GM23338 (cell line): ENCODE data around the gene ATG16L2. TPM values are rescaled to one million over a fixed set of nuclear protein-coding genes. Genes with fewer than 3 reads are reported as not detected.

ENCODE experiments used
- ATAC-seq: fragments of 200-7000 bp; cut with Tn5 transposase; 3 replicates; pipeline ENCODE4 v1.9.1; 2020
- DNase-seq: peaks from one replicate; pipeline ENCODE4 v3.0.0-alpha.2; 2015; ENCODE audit warnings: low spot score
- H2AFZ ChIP-seq: fragments of 200-600 bp; sonication (generic); 2 replicates; pipeline ENCODE4 v1.8.0; 2016; ENCODE audit warnings: antibody characterized with exemption, mild to moderate bottlenecking, moderate library complexity
- H3F3A ChIP-seq: fragments of 200-600 bp; sonication (generic); replicated peaks from 2 replicates; pipeline ENCODE4 v1.8.0; 2017; ENCODE audit warnings: antibody characterized with exemption, mixed run types, low read depth
- H3K27ac ChIP-seq: fragments of 200-600 bp; sonication (generic); 2 replicates; pipeline ENCODE4 v1.6.1; 2016; ENCODE audit warnings: low read depth
- H3K27me3 ChIP-seq: fragments of 200-600 bp; sonication (generic); 2 replicates; pipeline ENCODE4 v1.8.0; 2016; ENCODE audit warnings: mild to moderate bottlenecking, mixed run types, moderate library complexity; ENCODE audit not compliant: insufficient read depth
- H3K36me3 ChIP-seq: fragments of 200-600 bp; sonication (generic); 2 replicates; pipeline ENCODE4 v1.8.0; 2016; ENCODE audit warnings: mild to moderate bottlenecking; ENCODE audit not compliant: insufficient read depth
- H3K4me1 ChIP-seq: fragments of 200-600 bp; sonication (generic); 2 replicates; pipeline ENCODE4 v1.8.0; 2016; ENCODE audit warnings: mild to moderate bottlenecking, moderate library complexity; ENCODE audit not compliant: insufficient read depth
- H3K4me2 ChIP-seq: fragments of 200-600 bp; sonication (generic); 2 replicates; pipeline ENCODE4 v1.7.1; 2017; ENCODE audit warnings: mixed run types
- H3K4me3 ChIP-seq: fragments of 200-600 bp; sonication (generic); 2 replicates; pipeline ENCODE4 v1.6.1; 2016; ENCODE audit warnings: mixed run types
- H3K79me2 ChIP-seq: fragments of 200-600 bp; sonication (generic); replicated peaks from 2 replicates; pipeline ENCODE4 v1.8.0; 2017; ENCODE audit warnings: mild to moderate bottlenecking; ENCODE audit not compliant: insufficient read depth
- H3K9me2 ChIP-seq: fragments of 200-600 bp; sonication (generic); 2 replicates; pipeline ENCODE4 v1.8.0; 2017; ENCODE audit not compliant: insufficient read depth
- H4K20me1 ChIP-seq: fragments of 200-600 bp; sonication (generic); replicated peaks from 2 replicates; pipeline ENCODE4 v1.8.0; 2017; ENCODE audit warnings: mild to moderate bottlenecking; ENCODE audit not compliant: insufficient read depth
- H3K27ac Mint-ChIP-seq: 2 replicates; pipeline ENCODE4 v1.8.0; 2020; ENCODE audit warnings: inconsistent platforms, mild to moderate bottlenecking, moderate library complexity, mixed read lengths
- H3K27me3 Mint-ChIP-seq: 3 replicates; pipeline ENCODE4 v1.8.0; 2022; ENCODE audit warnings: low read depth, mild to moderate bottlenecking, moderate library complexity, mixed read lengths, inconsistent platforms; ENCODE audit not compliant: insufficient read depth, poor library complexity
- H3K36me3 Mint-ChIP-seq: 3 replicates; pipeline ENCODE4 v1.8.0; 2021; ENCODE audit warnings: low read depth, mild to moderate bottlenecking, inconsistent platforms, moderate library complexity, mixed read lengths
- H3K4me1 Mint-ChIP-seq: 3 replicates; pipeline ENCODE4 v1.8.0; 2020; ENCODE audit warnings: mild to moderate bottlenecking, inconsistent platforms, mixed read lengths
- H3K4me3 Mint-ChIP-seq: 3 replicates; pipeline ENCODE4 v1.8.0; 2021; ENCODE audit warnings: moderate library complexity, mild to moderate bottlenecking, inconsistent platforms, mixed read lengths
- H3K9me3 Mint-ChIP-seq: 3 replicates; pipeline ENCODE4 v1.8.0; 2020; ENCODE audit warnings: moderate library complexity, mild to moderate bottlenecking, inconsistent platforms, mixed read lengths
- CREB1 ChIP-seq: fragments of 250-450 bp; sonication (Bioruptor Pico); IDR thresholded peaks from 2 replicates; pipeline ENCODE4 v1.5.0; 2020; ENCODE audit warnings: low read depth, mild to moderate bottlenecking, moderate library complexity
- EZH2 ChIP-seq: fragments of 200-600 bp; sonication (generic); IDR thresholded peaks from one replicate; pipeline ENCODE4 v1.8.0; 2017; ENCODE audit warnings: antibody characterized with exemption, mild to moderate bottlenecking, low read depth; ENCODE audit not compliant: unreplicated experiment
- EZH2phosphoT487 ChIP-seq: fragments of 200-600 bp; sonication (generic); IDR thresholded peaks from one replicate; pipeline ENCODE4 v1.8.1; 2018; ENCODE audit warnings: antibody characterized with exemption; ENCODE audit not compliant: unreplicated experiment
- JUNB ChIP-seq: IDR thresholded peaks from one replicate; pipeline ENCODE4 v1.6.1; 2016; ENCODE audit warnings: antibody characterized with exemption; ENCODE audit not compliant: unreplicated experiment
- NANOG ChIP-seq: IDR thresholded peaks from 2 replicates; pipeline ENCODE4 v1.6.1; 2016; ENCODE audit warnings: antibody characterized with exemption, borderline replicate concordance
- POLR2AphosphoS5 ChIP-seq: IDR thresholded peaks from 2 replicates; pipeline ENCODE4 v1.6.1; 2016; ENCODE audit warnings: antibody characterized with exemption, low read depth
- STAT1 ChIP-seq: IDR thresholded peaks from one replicate; pipeline ENCODE4 v1.6.1; 2016; ENCODE audit warnings: antibody characterized with exemption; ENCODE audit not compliant: unreplicated experiment
- ZNF114 ChIP-seq: fragments of 250-450 bp; sonication (Bioruptor Pico); IDR thresholded peaks from 2 replicates; pipeline ENCODE4 v1.5.0; 2020; ENCODE audit warnings: mild to moderate bottlenecking, moderate library complexity
- polyA plus RNA-seq: library from polyadenylated mRNA; unstranded; fragments of >200 nt; fragmentation: Nextera tagmentation; extraction: Ambion mirVana; gene quantifications from 2 replicates; pipeline ENCODE4 v1.2.1, GENCODE V29; 2016
- total RNA-seq: library from RNA; depleted of rRNA; stranded (reverse); fragments of >200 nt; shearing (Covaris generic); gene quantifications from 2 replicates; pipeline ENCODE4 v1.2.3, GENCODE V29; 2014
- TF ChIP-seq, protein P1 (sequence below): fragments of 250-450 bp; sonication (Bioruptor Pico); IDR thresholded peaks from 2 replicates; pipeline ENCODE4 v1.5.0; 2020; ENCODE audit warnings: mild to moderate bottlenecking, moderate library complexity
- TF ChIP-seq, protein P2 (sequence below): IDR thresholded peaks from one replicate; pipeline ENCODE4 v1.6.1; 2018; ENCODE audit warnings: antibody characterized with exemption; ENCODE audit not compliant: unreplicated experiment
- TF ChIP-seq, protein P3 (sequence below): IDR thresholded peaks from 2 replicates; pipeline ENCODE4 v1.6.1; 2016; ENCODE audit warnings: antibody characterized with exemption

The ATG16L2 gene
- total and polyA plus RNA-seq, 2 experiments from 2014 or later = 9.6 to 24.6 TPM

DNA sequence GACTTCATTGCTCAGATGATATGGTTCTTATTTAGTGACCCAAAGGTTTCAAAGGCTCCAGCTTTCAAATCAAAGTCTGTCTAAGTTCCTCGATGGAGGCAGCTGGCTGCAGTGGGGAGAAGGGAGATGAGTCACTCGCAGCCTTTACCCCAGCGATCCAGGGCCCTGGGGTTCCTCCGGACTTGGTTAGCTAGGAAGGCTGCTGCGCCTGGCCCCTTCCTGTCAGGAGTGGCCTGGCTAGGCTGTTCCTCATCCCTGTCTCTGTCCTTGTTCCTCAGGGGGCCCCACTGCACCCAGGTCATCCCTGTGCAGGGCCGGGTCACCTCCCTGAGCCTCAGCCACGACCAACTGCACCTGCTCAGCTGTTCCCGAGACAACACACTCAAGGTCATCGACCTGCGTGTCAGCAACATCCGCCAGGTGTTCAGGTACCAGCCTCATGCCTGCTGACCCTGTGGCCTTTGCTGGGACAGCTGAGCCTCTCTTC, 13.9 kb downstream of the ATG16L2 start:
- Histone ChIP-seq H3K27ac (no peak overlapping the region), H2AFZ (no peak overlapping the region), H3K79me2 (no peaks in the 10 kb centered on the region), H3K36me3 (no peaks in the 10 kb centered on the region), H3K4me3 (no peak overlapping the region), H4K20me1 (peaks cover 2% of the 10 kb centered on the region; the same call in 1 of the 2 replicates), H3F3A (no peaks in the 10 kb centered on the region), H3K27me3 (peaks cover 2% of the 10 kb centered on the region), H3K4me1 (peaks cover 7% of the 10 kb centered on the region), H3K4me2 (no peak overlapping the region), H3K9me2 (no peaks in the 10 kb centered on the region)
- peaks cover 27% of the 10 kb centered on the region for H3K27me3 Mint-ChIP-seq
- no peak for DNase-seq
- peaks cover 8% of the 10 kb centered on the region; the same call in 2 of the 3 replicates for H3K4me1 Mint-ChIP-seq
- H3K36me3 Mint-ChIP-seq = no peaks in the 10 kb centered on the region; the same call in 2 of the 3 replicates
- no peak for ATAC-seq
- TF ChIP-seq, protein P1, sequence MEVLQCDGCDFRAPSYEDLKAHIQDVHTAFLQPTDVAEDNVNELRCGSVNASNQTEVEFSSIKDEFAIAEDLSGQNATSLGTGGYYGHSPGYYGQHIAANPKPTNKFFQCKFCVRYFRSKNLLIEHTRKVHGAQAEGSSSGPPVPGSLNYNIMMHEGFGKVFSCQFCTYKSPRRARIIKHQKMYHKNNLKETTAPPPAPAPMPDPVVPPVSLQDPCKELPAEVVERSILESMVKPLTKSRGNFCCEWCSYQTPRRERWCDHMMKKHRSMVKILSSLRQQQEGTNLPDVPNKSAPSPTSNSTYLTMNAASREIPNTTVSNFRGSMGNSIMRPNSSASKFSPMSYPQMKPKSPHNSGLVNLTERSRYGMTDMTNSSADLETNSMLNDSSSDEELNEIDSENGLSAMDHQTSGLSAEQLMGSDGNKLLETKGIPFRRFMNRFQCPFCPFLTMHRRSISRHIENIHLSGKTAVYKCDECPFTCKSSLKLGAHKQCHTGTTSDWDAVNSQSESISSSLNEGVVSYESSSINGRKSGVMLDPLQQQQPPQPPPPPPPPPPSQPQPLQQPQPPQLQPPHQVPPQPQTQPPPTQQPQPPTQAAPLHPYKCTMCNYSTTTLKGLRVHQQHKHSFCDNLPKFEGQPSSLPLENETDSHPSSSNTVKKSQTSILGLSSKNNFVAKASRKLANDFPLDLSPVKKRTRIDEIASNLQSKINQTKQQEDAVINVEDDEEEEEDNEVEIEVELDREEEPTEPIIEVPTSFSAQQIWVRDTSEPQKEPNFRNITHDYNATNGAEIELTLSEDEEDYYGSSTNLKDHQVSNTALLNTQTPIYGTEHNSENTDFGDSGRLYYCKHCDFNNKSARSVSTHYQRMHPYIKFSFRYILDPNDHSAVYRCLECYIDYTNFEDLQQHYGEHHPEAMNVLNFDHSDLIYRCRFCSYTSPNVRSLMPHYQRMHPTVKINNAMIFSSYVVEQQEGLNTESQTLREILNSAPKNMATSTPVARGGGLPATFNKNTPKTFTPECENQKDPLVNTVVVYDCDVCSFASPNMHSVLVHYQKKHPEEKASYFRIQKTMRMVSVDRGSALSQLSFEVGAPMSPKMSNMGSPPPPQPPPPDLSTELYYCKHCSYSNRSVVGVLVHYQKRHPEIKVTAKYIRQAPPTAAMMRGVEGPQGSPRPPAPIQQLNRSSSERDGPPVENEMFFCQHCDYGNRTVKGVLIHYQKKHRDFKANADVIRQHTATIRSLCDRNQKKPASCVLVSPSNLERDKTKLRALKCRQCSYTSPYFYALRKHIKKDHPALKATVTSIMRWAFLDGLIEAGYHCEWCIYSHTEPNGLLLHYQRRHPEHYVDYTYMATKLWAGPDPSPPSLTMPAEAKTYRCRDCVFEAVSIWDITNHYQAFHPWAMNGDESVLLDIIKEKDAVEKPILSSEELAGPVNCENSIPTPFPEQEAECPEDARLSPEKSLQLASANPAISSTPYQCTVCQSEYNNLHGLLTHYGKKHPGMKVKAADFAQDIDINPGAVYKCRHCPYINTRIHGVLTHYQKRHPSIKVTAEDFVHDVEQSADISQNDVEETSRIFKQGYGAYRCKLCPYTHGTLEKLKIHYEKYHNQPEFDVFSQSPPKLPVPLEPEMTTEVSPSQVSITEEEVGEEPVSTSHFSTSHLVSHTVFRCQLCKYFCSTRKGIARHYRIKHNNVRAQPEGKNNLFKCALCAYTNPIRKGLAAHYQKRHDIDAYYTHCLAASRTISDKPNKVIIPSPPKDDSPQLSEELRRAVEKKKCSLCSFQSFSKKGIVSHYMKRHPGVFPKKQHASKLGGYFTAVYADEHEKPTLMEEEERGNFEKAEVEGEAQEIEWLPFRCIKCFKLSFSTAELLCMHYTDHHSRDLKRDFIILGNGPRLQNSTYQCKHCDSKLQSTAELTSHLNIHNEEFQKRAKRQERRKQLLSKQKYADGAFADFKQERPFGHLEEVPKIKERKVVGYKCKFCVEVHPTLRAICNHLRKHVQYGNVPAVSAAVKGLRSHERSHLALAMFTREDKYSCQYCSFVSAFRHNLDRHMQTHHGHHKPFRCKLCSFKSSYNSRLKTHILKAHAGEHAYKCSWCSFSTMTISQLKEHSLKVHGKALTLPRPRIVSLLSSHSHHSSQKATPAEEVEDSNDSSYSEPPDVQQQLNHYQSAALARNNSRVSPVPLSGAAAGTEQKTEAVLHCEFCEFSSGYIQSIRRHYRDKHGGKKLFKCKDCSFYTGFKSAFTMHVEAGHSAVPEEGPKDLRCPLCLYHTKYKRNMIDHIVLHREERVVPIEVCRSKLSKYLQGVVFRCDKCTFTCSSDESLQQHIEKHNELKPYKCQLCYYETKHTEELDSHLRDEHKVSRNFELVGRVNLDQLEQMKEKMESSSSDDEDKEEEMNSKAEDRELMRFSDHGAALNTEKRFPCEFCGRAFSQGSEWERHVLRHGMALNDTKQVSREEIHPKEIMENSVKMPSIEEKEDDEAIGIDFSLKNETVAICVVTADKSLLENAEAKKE (CRISPR knock-in tag) = no peak
- TF ChIP-seq STAT1 = no peak
- H3K9me3 Mint-ChIP-seq = no peaks in the 10 kb centered on the region; the same call in 2 of the 3 replicates
- H3K4me3 Mint-ChIP-seq = no peak overlapping the region
- no peak overlapping the region for H3K27ac Mint-ChIP-seq

DNA sequence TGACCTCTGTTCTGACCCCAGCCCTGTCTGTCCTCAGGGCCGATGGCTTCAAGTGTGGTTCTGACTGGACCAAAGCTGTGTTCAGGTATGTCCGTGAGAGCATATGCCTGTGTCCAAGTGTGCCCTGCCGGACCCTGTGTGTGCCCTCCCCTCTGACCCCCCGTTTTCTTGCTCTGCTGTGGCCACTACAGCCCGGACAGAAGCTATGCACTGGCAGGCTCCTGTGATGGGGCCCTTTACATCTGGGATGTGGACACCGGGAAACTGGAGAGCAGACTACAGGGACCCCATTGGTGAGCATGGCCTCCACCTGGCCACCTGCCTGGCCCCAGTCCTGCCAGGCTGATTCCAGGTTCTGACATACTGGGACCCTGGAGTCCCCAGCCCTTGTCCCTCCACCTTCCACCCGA, 14.5 kb downstream of the ATG16L2 start:
- Mint-ChIP-seq H3K36me3 (no peaks in the 10 kb centered on the region; the same call in 2 of the 3 replicates), H3K9me3 (no peaks in the 10 kb centered on the region; the same call in 2 of the 3 replicates), H3K4me3 (no peak overlapping the region), H3K4me1 (peaks cover 8% of the 10 kb centered on the region; the same call in 2 of the 3 replicates), H3K27me3 (peaks cover 21% of the 10 kb centered on the region), H3K27ac (no peak overlapping the region)
- Histone ChIP-seq H3K4me2 (no peak overlapping the region), H3F3A (no peaks in the 10 kb centered on the region), H3K79me2 (no peaks in the 10 kb centered on the region), H3K4me1 (peaks cover 7% of the 10 kb centered on the region), H3K36me3 (no peaks in the 10 kb centered on the region), H3K27me3 (no peaks in the 10 kb centered on the region), H3K9me2 (no peaks in the 10 kb centered on the region), H2AFZ (no peak overlapping the region), H3K27ac (no peak overlapping the region), H3K4me3 (no peak overlapping the region), H4K20me1 (peaks cover 2% of the 10 kb centered on the region; the same call in 1 of the 2 replicates)
- DNase-seq = no peak
- no peak for ATAC-seq
- no peak for TF ChIP-seq EZH2phosphoT487
- TF ChIP-seq, protein P2, sequence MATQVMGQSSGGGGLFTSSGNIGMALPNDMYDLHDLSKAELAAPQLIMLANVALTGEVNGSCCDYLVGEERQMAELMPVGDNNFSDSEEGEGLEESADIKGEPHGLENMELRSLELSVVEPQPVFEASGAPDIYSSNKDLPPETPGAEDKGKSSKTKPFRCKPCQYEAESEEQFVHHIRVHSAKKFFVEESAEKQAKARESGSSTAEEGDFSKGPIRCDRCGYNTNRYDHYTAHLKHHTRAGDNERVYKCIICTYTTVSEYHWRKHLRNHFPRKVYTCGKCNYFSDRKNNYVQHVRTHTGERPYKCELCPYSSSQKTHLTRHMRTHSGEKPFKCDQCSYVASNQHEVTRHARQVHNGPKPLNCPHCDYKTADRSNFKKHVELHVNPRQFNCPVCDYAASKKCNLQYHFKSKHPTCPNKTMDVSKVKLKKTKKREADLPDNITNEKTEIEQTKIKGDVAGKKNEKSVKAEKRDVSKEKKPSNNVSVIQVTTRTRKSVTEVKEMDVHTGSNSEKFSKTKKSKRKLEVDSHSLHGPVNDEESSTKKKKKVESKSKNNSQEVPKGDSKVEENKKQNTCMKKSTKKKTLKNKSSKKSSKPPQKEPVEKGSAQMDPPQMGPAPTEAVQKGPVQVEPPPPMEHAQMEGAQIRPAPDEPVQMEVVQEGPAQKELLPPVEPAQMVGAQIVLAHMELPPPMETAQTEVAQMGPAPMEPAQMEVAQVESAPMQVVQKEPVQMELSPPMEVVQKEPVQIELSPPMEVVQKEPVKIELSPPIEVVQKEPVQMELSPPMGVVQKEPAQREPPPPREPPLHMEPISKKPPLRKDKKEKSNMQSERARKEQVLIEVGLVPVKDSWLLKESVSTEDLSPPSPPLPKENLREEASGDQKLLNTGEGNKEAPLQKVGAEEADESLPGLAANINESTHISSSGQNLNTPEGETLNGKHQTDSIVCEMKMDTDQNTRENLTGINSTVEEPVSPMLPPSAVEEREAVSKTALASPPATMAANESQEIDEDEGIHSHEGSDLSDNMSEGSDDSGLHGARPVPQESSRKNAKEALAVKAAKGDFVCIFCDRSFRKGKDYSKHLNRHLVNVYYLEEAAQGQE = no peak
- TF ChIP-seq JUNB = no peak
- TF ChIP-seq CREB1 (CRISPR knock-in tag) = no peak
- TF ChIP-seq STAT1 = no peak
- TF ChIP-seq, protein P3, sequence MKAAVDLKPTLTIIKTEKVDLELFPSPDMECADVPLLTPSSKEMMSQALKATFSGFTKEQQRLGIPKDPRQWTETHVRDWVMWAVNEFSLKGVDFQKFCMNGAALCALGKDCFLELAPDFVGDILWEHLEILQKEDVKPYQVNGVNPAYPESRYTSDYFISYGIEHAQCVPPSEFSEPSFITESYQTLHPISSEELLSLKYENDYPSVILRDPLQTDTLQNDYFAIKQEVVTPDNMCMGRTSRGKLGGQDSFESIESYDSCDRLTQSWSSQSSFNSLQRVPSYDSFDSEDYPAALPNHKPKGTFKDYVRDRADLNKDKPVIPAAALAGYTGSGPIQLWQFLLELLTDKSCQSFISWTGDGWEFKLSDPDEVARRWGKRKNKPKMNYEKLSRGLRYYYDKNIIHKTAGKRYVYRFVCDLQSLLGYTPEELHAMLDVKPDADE = no peak
- TF ChIP-seq EZH2 = no peak
- no peak for TF ChIP-seq ZNF114 (CRISPR knock-in tag)
- no peak for TF ChIP-seq NANOG
- no peak for TF ChIP-seq POLR2AphosphoS5
